Measurements from ENCODE around the gene FGF1. TPM values are rescaled to one million over a fixed set of nuclear protein-coding genes. Genes with fewer than 3 reads are reported as not detected.

The FGF1 gene
- total RNA-seq, 1 donor from 2014 or later = 23.5 TPM

DNA sequence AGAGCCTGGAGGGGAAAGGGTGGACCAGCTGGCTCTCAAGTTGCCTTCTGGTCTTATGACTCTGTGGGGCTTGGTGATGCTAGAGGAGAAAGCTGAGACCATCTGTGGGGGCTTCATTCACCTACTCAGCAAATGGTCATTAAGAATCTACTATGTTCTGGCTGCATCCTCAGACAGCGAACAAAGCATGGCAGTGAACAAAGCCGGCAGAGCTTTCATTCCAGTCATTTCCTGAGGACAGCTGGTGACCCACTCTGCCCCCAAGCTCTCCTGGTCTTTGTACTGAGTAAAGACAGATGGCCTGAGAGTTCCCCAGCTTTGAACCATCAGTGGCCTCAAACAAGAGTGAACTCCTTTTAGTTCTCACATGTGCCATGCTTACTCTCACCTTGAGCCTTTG, 48.0 kb downstream of the FGF1 start:
- Histone ChIP-seq H3K4me1 (no peaks in the 10 kb centered on the region), H3K27ac (no peak overlapping the region), H3K27me3 (no peaks in the 10 kb centered on the region), H3K36me3 (no peaks in the 10 kb centered on the region), H3K4me3 (no peak overlapping the region), H3K9me3 (no peaks in the 10 kb centered on the region)
- no peak for DNase-seq (ENCODE audit: low spot score in 2 of 2)
- TF ChIP-seq, protein P1, sequence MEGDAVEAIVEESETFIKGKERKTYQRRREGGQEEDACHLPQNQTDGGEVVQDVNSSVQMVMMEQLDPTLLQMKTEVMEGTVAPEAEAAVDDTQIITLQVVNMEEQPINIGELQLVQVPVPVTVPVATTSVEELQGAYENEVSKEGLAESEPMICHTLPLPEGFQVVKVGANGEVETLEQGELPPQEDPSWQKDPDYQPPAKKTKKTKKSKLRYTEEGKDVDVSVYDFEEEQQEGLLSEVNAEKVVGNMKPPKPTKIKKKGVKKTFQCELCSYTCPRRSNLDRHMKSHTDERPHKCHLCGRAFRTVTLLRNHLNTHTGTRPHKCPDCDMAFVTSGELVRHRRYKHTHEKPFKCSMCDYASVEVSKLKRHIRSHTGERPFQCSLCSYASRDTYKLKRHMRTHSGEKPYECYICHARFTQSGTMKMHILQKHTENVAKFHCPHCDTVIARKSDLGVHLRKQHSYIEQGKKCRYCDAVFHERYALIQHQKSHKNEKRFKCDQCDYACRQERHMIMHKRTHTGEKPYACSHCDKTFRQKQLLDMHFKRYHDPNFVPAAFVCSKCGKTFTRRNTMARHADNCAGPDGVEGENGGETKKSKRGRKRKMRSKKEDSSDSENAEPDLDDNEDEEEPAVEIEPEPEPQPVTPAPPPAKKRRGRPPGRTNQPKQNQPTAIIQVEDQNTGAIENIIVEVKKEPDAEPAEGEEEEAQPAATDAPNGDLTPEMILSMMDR (IDR thresholded peaks at IDR 0.05) = no peak
- intact Hi-C loops (cut with DNase I) = no loop called here

GRCh38 chr5:142636698-142637324, 49.1 kb downstream of the FGF1 start:
- no peaks in the 10 kb centered on the region for H3K9me3 ChIP-seq
- TF ChIP-seq, protein P1 (IDR thresholded peaks at IDR 0.05) = no peak
- intact Hi-C loops (cut with DNase I) = no loop called here
- no peak overlapping the region for H3K4me3 ChIP-seq
- H3K4me1 ChIP-seq = no peaks in the 10 kb centered on the region
- no peaks in the 10 kb centered on the region for H3K27me3 ChIP-seq
- no peaks in the 10 kb centered on the region for H3K36me3 ChIP-seq
- DNase-seq (ENCODE audit: low spot score in 2 of 2) = no peak
- H3K27ac ChIP-seq = peak overlapping the region in 1 of 2 donors; percentile 40

DNA sequence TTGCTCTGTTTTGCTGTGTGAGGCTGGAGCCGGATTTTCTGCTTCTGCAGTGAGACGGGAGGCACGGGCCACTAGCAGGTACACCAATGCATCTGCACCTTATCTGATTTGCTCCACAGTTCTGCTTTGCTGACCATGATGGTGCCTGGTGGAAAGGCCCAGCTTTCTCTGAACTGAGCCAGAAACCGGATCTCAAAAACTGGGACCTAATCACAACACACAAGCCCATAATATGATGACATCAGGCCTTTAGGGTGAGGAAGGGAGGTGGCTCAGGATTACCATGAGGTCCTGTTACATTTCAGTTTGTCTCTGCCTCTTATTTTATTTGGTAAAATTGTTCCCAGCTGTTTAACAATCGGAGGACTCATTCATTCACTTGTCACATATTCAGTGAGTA, 49.8 kb downstream of the FGF1 start:
- intact Hi-C loops (cut with DNase I) = no loop called here
- no peaks in the 10 kb centered on the region for H3K36me3 ChIP-seq
- H3K4me3 ChIP-seq = no peak overlapping the region
- no peaks in the 10 kb centered on the region for H3K27me3 ChIP-seq
- H3K4me1 ChIP-seq = no peaks in the 10 kb centered on the region
- TF ChIP-seq, protein P1 (IDR thresholded peaks at IDR 0.05) = no peak
- H3K27ac ChIP-seq = peak overlapping the region; percentile 3 to 40
- no peaks in the 10 kb centered on the region for H3K9me3 ChIP-seq
- no peak for DNase-seq (ENCODE audit: low spot score in 2 of 2)

DNA sequence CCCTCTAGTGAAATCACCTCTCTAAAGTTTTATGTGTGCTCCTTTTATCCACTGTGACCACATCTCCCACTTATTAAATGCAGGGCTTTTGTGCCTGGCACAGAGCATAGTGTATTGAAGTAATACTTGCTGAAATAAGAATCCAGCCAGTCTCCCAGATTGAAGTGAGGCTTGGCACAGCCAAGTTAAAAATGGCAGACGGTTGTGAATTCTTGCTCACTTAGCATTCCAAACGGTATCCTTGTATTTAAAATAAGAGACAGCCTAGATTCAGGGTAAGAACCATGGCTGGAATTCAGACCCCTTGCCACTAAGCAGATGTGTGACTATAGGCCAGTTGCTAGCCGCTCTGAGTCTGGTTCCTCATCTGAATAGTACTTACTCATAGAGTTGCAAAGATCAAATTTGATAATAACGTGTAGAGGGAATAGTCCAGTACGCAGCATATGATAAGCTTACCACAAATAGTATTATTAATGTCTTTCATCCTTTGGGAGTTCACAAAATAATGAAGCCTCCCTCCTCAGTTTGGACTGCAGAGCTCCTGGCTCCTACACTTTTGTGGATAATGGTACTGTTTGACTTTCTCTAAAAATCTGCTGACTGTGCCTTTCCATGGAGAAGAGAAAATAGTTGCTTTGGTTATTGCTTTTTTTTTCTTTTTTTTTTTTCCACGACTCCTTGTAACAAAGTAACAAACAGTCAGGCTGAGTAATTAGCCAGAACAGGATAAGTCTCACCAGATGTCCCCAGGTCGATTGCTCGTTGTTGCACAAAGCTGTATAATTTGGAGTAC, 51.5 kb downstream of the FGF1 start:
- no peak for DNase-seq (ENCODE audit: low spot score in 2 of 2)
- TF ChIP-seq, protein P1 (IDR thresholded peaks at IDR 0.05) = no peak
- Histone ChIP-seq H3K27me3 (no peaks in the 10 kb centered on the region), H3K4me1 (no peaks in the 10 kb centered on the region), H3K9me3 (no peaks in the 10 kb centered on the region), H3K36me3 (no peaks in the 10 kb centered on the region), H3K27ac (no peak overlapping the region), H3K4me3 (no peak overlapping the region)
- intact Hi-C loops (cut with DNase I) = no loop called here

GRCh38 chr5:142630927-142631539, 54.9 kb downstream of the FGF1 start:
- Histone ChIP-seq H3K4me1 (no peaks in the 10 kb centered on the region), H3K27me3 (no peaks in the 10 kb centered on the region), H3K36me3 (no peaks in the 10 kb centered on the region), H3K9me3 (no peaks in the 10 kb centered on the region), H3K4me3 (no peak overlapping the region), H3K27ac (no peak overlapping the region)
- intact Hi-C loops (cut with DNase I) = no loop called here
- DNase-seq (ENCODE audit: low spot score in 2 of 2) = no peak
- TF ChIP-seq, protein P1 (IDR thresholded peaks at IDR 0.05) = no peak

All from ascending aorta (tissue), 2 donors.